GM08714 (cell line): ENCODE data around the gene NDRG3.
"Not testable (repeated sequence)": the region's sequence is repeated elsewhere in the genome, so short reads cannot be mapped to it uniquely, and the experiment has no call there.

Source experiments
- H3K4me3 ChIP-seq: fragments of 200-500 bp; sonication (Bioruptor generic); 2 replicates; pipeline ENCODE4 v1.5.1; 2014; ENCODE audit warnings: mild to moderate bottlenecking, low read length, inconsistent platforms
- ZNF274 ChIP-seq: IDR thresholded peaks from 2 replicates; pipeline ENCODE4 v1.6.1; 2012; ENCODE audit warnings: mild to moderate bottlenecking, low read depth, low read length

The NDRG3 gene

GRCh38 chr20:36687850-36688249, 58.0 kb downstream of the NDRG3 start:
- no peak for TF ChIP-seq ZNF274
- H3K4me3 ChIP-seq: no peak overlapping the region

- no peak for TF ChIP-seq ZNF274
- no peak overlapping the region for H3K4me3 ChIP-seq
Observed at GRCh38 chr20:36686944-36687343, 58.9 kb downstream of the NDRG3 start.

- H3K4me3 ChIP-seq: no peak overlapping the region
- TF ChIP-seq ZNF274: no peak
Observed at GRCh38 chr20:36686504-36686903, 59.4 kb downstream of the NDRG3 start.

GRCh38 chr20:36684747-36685146, 61.1 kb downstream of the NDRG3 start:
- no peak for TF ChIP-seq ZNF274
- no peak overlapping the region for H3K4me3 ChIP-seq

- no peak overlapping the region for H3K4me3 ChIP-seq
- no peak for TF ChIP-seq ZNF274
Observed at GRCh38 chr20:36682311-36682710, 63.6 kb downstream of the NDRG3 start.

GRCh38 chr20:36677422-36677771, 68.5 kb downstream of the NDRG3 start:
- TF ChIP-seq ZNF274: no peak
- H3K4me3 ChIP-seq: no peak overlapping the region

GRCh38 chr20:36676701-36677421, 69.0 kb downstream of the NDRG3 start:
- no peak for TF ChIP-seq ZNF274
- H3K4me3 ChIP-seq: no peak overlapping the region

GRCh38 chr20:36675545-36675944, 70.3 kb downstream of the NDRG3 start:
- not testable (repeated sequence) for H3K4me3 ChIP-seq

GRCh38 chr20:36672991-36673390, 72.9 kb downstream of the NDRG3 start:
- no peak overlapping the region for H3K4me3 ChIP-seq
- TF ChIP-seq ZNF274: no peak

- TF ChIP-seq ZNF274: no peak
- no peak overlapping the region for H3K4me3 ChIP-seq
Observed at GRCh38 chr20:36670665-36671357, 75.1 kb downstream of the NDRG3 start.

- no peak for TF ChIP-seq ZNF274
- H3K4me3 ChIP-seq: no peak overlapping the region
Observed at GRCh38 chr20:36666181-36666740, 79.6 kb downstream of the NDRG3 start.

GRCh38 chr20:36663031-36663430, 82.9 kb downstream of the NDRG3 start:
- TF ChIP-seq ZNF274: no peak
- no peak overlapping the region for H3K4me3 ChIP-seq

GRCh38 chr20:36658300-36658699, 87.6 kb downstream of the NDRG3 start:
- TF ChIP-seq ZNF274: no peak
- H3K4me3 ChIP-seq: no peak overlapping the region

GRCh38 chr20:36656733-36657132, 89.2 kb downstream of the NDRG3 start:
- TF ChIP-seq ZNF274: no peak
- H3K4me3 ChIP-seq: no peak overlapping the region

- no peak overlapping the region for H3K4me3 ChIP-seq
- no peak for TF ChIP-seq ZNF274
Observed at GRCh38 chr20:36655004-36655403, 90.9 kb downstream of the NDRG3 start.
